Renal cortical epithelial cell (primary cell): ENCODE measurements around the gene CCDC171. TPM values are rescaled to one million over a fixed set of nuclear protein-coding genes. Genes with fewer than 3 reads are reported as not detected.
A peak's percentile ranks its signal among the peaks of the same experiment; 100 is the strongest.
"Not testable (repeated sequence)": the region's sequence is repeated elsewhere in the genome, so short reads cannot be mapped to it uniquely, and the experiment has no call there.

ENCODE experiments used
- DNase-seq: peaks from one replicate; pipeline ENCODE4 v3.0.0-alpha.2; 2011; ENCODE audit warnings: low read depth
- total RNA-seq: library from RNA; depleted of rRNA; stranded (reverse); fragments of >200 nt; gene quantifications from 2 replicates; pipeline ENCODE4 v1.2.3, GENCODE V29; 2014

Gene CCDC171
- total RNA-seq, 1 donor from 2014 or later = 3.4 TPM

DNA sequence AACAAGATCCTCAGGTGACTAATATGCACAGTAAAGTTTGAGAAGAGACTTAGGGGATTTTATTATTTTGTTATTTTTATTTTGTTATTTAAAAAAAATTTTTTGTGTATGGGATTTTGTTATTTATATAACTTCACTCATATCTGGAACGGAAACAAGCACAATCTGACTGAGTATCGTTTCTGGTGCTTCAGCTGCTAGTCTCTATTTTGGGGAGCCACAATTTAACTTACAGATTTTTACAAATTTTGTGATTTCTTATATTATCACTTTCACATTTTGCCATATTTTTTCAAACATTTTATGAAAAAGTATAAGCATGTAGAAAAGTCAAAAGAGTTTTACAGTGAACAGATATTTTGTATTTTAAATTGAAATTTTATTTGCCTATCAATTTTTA, 208.7 kb downstream of the CCDC171 start:
- DNase-seq = no peak

DNA sequence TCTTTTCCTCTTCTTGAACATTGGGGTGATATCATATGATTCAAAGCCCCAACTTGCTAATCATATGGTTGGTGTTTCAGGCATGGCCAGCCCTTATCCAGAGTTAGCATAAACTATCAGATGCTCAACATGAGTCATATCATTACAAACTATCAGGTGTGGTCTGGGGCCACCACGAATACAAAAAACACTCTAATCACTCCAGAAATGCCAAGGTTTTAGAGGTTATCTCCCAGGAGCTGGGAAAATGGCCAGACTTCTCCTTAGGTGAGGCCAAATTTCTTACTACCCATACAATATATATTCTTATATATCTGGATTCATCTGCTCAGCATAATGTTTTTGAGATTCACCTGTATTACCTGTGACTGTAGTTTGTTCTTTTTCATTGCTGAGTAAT, 210.5 kb downstream of the CCDC171 start:
- no peak for DNase-seq

DNA sequence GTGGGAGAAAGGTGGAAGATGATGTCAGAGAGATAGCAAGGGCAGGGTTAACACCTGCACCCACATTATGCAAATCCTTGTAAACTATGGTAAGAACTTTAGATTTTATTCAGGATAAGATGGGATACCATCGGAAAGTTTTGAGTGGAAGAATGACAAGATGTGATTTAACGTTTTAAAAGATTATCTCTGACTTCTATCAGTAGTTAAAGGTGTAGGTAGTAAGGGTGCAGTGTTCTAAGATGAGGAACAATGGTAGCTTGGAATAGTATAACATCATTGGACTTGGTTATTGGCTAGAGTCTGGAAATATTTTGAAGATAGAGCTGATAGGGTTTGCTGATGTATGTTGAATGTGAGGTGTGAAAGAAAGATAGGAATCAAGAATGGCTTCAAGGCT, 211.3 kb downstream of the CCDC171 start:
- no peak for DNase-seq

DNA sequence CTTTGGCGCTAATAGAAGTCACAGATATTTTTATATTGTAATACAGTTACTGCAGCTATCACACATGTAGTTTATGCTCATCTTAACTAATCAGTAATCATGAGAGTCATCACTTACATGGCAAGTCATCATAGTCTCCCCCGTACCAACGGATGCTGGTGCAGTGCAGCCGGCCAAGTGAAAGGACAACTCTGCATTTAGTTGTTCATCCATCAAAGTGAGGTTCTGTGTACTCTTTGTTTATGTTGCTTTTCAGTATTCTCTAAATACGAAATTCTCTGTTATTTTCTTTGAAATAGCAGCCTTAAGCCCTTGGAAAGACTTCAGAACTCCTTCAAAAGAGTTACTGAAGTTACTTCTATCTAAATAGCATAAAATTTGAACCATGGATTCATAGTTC, 216.7 kb downstream of the CCDC171 start:
- no peak for DNase-seq

DNA sequence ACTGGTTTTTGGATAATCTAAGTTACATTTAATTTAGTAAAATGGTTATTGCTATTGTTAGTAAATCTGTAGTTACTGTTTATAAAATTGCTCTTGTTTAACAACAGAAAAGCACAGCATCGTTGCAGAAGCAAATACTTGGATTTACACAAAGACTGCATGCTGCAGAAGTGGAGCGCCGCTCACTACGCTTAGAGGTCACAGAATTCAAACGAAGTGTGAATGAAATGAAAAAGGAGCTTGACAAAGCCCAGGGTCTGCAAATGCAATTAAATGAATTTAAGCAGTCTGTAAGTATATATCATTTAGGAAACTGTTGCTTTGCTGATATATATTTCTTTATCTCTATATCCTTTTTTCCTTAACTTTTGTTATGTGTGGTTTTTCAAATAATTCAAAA, 226.0 kb downstream of the CCDC171 start:
- DNase-seq = no peak

DNA sequence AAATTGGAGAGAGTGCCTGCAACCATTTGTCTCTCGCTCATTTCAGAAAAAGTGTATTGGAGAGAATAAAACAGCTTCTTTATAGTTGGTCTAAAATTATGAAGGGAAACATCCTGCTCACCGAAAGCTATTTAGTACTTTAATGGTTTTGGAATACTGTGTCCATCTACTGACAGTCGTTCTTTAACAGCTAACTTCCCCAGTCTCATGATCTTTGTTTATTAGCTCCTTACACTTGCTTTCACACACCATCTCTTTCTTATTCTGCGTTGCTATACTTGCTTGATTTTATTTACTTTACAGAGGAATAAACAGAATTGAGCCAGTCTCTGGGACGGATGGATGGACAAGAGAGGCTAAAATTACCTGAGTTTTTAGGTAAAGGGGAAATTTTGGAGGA, 229.3 kb downstream of the CCDC171 start:
- DNase-seq = no peak

DNA sequence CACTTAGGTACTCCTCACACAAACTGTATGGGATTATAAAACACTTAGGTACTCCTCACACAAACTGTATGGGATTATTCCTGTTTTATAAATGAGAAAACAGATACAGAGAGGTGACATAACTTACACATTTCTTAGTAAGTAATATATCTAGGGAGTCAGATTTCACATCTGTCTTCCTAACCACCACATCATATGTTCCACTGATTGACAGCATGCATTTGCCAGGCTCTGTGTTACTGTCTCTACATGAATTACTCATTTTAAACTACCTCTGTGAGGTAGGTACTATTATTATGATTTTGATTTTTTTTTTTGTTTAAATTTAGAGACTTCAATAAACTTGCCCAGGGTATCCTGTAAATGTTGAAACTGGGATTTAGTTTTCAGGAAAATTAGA, 232.7 kb downstream of the CCDC171 start:
- no peak for DNase-seq

DNA sequence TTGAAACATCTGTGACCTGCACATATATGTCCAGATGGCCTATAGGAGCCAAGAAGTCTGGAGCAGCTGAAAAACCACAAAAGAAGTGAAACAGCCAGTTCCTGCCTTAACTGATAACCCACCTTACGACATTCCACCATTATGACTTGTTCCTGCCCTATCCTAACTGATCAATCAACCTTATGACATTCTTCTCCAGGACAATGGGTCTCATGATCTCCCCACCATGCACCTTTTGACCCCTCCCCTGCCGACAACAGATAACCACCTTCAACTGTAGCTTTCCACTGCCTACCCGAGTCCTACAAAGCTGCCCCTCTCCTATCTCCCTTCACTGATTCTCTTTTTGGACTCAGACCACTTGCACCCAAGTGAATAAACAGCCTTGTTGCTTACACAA, 233.8 kb downstream of the CCDC171 start:
- DNase-seq = no peak

DNA sequence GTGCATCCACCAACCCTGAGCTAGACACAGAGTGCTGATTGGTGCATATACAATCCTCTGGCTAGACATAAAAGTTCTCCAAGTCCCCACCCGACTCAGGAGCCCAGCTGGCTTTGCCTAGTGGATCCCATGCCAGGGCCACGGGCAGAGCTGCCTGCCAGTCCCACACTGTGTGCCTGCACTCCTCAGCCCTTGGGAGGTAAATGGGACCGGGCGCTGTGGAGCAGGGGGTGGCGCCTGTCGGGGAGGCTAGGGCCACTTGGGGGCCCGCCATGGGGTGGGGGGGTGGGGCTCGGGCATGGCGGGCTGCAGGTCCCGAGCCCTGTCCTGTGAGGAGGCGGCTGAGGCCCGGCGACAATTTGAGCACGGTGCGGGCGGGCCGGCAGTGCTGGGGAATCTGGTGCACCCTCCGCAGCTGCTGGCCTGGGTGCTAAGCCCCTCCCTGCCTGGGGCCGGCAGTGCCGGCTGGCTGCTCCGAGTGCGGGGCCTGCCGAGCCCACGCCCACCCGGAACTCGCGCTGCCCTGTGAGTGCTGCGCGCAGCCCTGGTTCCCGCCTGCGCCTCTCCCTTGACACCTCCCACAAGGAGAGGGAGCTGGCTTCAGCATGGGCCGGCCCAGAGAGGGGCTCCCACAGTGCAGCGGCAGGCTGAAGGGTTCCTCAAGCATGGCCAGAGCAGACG, 257.5 kb downstream of the CCDC171 start:
- not testable (repeated sequence) for DNase-seq

DNA sequence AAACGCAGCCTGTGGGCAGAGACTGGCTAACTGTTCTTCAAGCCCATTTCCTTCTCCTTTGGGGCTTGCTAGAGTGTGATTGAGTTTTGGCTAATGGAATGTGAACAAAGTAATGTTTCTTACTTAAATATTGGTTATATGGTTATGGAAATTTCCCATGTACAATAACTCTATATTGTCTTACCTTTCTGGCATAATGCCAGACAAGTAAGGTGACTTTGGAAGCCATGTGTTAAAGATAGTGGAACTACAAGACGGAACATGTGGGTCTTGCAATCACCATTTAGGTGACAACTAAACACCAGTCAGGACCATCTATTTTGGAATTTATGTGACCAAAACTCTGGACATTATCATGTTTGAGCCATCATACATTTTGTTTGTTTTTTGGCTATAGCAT, 260.2 kb downstream of the CCDC171 start:
- no peak for DNase-seq

DNA sequence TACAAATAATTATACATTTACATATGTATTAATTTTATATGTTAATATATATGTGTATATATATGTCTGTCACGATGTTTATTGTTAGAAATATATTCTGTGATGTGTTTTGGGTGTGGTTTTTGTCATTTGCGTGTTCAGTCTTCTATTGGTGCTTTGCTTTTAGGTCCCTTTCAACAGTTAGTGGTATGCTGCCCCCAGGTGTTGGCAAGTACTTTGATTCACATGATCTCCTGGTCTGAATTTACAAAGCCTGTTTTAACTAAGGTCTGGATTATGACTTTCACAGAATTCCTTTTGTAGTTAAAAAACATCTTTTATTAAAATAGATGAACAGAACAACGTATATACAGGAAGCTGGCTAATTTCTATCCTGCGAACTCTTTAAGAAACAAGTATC, 271.5 kb downstream of the CCDC171 start:
- no peak for DNase-seq

DNA sequence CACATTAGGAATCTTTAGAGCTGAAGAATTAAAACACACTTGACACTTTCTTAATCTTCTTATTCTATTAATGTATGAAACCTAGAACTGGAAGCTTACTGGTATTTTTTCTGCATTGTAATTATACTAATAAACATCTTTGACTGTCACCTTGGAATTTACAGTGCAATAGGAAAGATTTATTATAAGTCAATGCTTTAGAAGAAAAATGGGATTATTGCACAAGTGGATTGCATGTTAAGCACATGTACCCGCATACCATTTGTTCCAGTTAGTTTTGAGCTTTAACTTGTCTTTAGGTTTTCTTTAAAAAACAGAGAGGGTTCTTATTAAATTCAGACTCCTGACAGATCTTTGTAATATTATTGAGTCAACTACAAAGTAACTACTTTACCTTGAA, 278.5 kb downstream of the CCDC171 start:
- no peak for DNase-seq

DNA sequence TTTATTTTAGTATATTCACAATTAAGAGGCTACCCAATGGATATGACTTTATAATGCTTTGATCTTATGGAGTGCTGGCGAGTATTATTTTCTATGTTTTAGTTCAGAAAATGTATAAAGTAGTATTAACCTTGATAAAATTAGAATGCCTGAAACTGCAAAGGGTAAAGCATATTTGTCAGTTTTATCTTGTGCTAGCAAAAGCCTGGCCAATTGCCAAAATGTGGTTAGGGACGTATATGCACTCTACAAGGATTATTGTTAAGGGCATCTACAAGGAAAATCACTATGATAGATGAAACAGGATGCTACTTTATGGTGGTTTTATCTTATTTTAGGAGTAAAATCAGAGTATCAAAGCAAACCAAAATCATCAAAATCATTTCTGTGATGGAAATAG, 281.7 kb downstream of the CCDC171 start:
- DNase-seq = no peak

DNA sequence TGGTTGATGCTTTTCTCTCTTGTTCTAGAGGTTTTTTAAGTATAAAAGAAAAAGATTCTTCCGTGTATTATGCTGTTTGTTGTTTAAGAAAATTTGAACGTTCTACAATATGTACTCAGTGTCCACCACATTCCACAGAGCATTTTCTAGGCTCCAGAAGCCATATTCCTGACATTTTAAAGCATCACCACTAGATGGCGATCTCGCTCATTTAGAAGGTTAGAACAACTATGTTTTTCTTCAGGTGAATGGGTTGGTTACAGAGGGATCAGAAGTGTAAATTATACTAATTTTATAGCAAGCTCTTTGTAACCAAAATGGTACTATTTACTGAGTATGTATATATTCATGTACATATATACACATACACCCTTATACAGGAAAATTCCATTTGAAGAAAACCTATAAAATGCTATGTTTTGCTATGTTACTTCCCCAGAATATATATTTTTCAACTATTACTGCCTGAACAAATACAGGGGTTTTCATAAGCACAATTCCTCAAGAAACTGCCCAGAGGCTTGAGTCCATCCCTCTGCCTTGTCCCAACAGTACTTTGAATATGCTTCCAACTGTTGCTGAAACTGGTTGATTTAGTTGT, 284.3 kb downstream of the CCDC171 start:
- peak; percentile 70 for DNase-seq

DNA sequence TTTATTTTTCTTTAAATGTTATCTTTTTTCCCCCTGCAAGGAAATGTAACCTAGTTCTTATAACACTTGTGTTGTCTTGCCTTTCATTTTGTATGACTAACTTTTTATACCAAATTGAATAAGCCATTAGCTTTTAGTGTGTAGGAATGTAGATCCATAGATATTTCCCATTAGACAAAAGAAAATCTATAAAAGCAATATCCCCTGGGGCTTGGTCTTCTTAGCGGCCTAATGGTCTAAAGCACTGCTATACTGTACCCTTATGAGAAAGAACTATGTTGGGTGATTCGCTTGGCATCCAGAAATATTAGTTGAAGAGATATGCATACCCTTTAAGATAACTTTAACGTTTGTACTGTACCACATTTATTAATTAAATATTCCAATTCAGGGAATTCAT, 289.2 kb downstream of the CCDC171 start:
- DNase-seq = no peak

DNA sequence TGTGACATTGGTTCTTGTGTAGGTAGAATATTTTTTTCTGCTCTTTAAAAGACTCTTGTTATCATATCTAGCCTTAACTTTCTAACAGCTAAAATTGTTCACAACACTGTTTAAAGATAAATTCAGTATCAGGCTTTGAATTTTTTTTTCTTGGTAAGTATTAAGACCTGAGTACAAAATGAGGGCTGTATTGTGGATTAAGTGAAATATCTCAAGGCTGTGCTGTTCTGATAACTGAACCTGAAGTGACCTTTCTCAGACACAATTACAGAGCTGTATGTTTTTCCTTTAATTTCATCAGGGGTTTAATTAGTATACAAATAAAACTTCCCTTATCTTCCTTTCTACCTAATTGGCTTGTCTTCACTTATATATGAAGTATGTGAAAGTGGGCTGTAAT, 290.5 kb downstream of the CCDC171 start:
- no peak for DNase-seq

DNA sequence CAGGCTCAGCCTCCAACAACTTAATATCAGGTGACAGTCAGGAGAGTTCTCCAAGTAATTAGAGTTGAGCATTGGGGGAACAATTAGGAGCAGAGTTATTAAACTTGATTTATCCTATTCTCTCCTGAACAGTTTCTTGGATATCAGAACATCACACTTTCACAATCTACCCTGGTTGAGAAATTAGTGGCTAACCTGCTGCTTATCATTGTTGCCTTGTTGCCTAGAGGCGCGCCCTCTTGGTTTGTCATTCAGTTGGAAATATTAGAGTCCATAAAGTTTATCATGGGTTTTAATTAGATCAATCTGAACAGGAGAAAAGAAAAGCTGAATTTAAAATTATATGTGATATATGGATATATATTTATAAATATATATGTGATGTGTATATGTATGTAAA, 291.1 kb downstream of the CCDC171 start:
- no peak for DNase-seq

DNA sequence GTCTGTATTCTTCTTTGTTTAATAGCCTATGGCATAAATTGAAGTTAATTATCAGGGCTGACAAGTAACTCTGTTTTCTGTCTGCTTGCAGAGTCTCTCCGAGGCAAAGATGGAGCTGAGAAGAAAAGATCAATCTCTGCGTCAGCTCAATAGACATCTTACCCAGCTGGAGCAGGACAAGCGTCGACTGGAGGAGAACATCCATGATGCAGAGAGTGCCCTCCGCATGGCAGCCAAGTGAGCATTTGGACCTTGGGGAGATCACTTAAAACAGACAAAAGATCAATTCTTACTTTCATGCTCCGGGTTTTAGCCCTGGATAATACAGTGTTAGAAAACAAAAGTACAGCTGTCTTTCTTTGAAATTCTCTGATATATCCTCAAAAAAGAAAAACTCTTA, 293.8 kb downstream of the CCDC171 start:
- DNase-seq = no peak

DNA sequence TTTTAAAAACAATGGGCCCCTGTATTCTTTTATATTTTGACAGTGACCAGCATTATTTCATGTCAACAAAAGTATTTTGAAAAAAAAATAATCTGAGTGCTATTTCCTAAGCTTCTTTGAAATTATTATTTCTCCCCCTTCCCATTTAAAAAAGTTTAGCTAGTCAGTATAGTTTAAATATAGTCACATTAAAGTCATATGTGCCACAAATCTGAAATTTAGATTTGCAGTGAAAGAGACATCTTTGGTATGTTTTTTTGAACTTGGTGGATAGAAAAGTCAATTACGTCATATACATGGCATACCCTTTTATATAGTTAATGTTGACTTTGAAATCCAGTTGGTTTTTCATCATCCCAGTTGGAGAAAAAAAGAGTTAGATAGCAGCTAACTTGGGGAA, 297.0 kb downstream of the CCDC171 start:
- DNase-seq = no peak

DNA sequence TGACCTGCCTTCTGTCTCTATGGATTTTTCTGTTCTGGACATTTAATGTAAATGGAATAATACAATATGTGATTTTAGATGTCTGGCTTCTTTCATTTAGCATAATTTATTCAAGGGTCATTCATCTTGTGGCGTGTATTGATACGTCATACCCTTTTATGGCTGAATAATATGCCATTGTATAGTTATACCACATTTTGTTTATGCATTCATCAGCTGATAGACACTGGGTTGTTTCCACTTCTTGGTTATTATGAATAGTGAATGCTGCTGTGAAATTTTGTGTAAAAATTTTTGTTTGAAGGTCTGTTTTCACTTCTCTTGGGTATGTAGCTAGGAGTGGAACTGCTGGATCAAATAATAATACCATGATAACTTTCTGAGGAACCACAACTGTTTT, 298.9 kb downstream of the CCDC171 start:
- DNase-seq = no peak

DNA sequence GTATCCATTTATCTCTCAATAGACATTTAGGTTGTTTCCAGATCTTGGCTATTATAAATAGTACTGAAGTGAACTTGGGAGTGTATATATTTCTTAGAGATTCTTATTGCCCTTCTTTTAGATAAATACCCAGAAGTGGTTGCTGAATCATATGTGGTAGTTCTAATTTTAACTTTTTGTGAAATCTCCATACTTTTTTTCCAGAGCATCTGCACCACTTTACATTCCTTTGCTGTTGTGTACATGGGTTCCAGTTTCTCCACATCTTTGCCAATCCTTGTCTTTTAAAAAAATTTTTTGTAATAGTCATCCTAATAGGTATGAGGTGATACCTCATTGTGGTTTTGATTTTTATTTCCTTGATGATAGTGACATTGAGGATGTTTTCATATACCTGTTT, 303.7 kb downstream of the CCDC171 start:
- no peak for DNase-seq

DNA sequence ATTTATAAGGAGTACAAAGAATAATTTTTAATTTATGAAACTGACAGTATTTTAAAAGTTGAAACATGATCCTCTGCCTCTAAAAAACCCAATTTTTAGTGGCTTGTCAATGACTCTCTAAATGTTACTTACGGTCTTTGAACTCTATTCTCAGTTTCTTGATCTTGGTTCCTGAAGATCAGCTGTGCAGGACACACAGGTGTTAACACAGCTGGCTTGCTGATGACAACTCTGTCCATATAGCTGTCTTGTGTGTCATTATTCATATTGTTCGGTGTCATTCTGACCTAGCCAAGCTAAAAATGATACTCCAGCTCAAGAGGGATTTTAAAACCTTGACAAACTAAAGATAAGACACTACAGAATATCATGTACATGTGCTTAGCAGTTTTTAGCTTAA, 314.5 kb downstream of the CCDC171 start:
- no peak for DNase-seq

DNA sequence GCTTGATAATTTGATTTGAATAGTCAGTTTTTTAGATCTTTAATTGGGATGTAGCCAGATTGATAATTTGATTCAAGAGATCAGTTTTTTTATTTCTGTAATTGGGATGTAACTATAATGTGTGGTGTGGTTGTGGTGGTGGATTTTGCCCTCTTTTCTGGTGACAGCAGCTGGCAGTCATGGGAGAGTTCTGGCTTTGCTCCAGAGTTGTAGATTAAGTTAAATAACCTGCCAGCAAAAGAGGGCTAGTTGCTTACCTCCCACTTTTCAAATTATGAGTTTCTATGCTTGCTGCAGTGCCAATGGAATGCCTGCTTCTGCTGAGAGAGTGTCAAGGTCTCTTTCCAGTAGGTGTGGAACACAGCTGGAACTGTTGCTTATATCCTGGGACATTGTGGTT, 315.1 kb downstream of the CCDC171 start:
- DNase-seq = no peak

DNA sequence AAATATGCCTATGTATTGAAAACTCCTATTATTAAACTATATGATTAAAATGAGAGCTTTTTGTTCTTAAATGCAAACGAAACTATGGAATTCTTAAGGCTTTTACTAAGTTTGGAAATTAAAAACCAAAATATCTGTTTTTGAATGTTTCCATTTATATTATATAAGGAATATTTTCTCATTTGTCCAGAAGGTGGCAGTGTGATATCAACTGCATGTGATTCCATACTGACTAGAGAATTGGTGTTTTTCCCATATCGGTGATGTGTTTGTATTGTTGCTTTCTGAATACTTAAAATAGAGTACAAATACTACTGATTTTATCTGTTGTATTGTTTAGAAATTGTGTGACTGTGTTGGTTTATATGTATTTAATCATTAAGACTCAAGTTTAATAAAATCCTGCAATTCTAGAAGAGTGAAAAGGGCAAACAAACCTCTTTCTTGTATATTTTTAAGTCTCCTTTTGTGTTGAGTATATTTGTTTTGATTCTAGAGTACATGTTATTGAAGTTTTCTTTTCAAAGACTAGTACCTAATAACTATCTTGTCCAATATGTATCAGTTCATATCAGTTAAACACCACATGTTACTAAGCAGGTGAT, 320.8 kb downstream of the CCDC171 start:
- DNase-seq = peak; percentile 68
